Calu3 (cell line): Measurements from ENCODE around the gene PES1. TPM values are rescaled to one million over a fixed set of nuclear protein-coding genes. Genes with fewer than 3 reads are reported as not detected.
A peak's percentile ranks its signal among the peaks of the same experiment; 100 is the strongest.

Experiments
- BruUV-seq: library from RNA; stranded (reverse); fragments of 400-500 nt; replicated peaks from 2 replicates; lab custom pipeline; 2021; lab: Mats Ljungman, UMichigan
- CTCF ChIA-PET: fragments of 300-600 bp; sonication (Branson Sonifier 250); formaldehyde crosslinking; loops from one replicate; lab custom pipeline; 2022; ENCODE audit warnings: antibody characterized with exemption; lab: Charles Lee
- DNase-seq: peaks from one replicate; pipeline ENCODE4 v3.0.0; 2022
- H3K27ac Mint-ChIP-seq: one replicate; pipeline ENCODE4 v1.8.0; 2022; ENCODE audit warnings: mixed read lengths; ENCODE audit not compliant: unreplicated experiment
- H3K27me3 Mint-ChIP-seq: one replicate; pipeline ENCODE4 v1.8.0; 2022; ENCODE audit warnings: mixed read lengths; ENCODE audit not compliant: unreplicated experiment
- H3K36me3 Mint-ChIP-seq: one replicate; pipeline ENCODE4 v1.8.0; 2022; ENCODE audit warnings: mild to moderate bottlenecking, moderate library complexity, mixed read lengths; ENCODE audit not compliant: insufficient read depth, unreplicated experiment
- H3K4me1 Mint-ChIP-seq: one replicate; pipeline ENCODE4 v1.8.0; 2022; ENCODE audit warnings: mild to moderate bottlenecking, low read depth, mixed read lengths; ENCODE audit not compliant: unreplicated experiment
- H3K4me3 Mint-ChIP-seq: one replicate; pipeline ENCODE4 v1.8.0; 2022; ENCODE audit warnings: mild to moderate bottlenecking, low read depth, moderate library complexity, mixed read lengths; ENCODE audit not compliant: unreplicated experiment
- H3K9me3 Mint-ChIP-seq: one replicate; pipeline ENCODE4 v1.8.0; 2022; ENCODE audit warnings: low read depth, mixed read lengths; ENCODE audit not compliant: unreplicated experiment
- intact Hi-C: fragments of 100-400 bp; cut with micrococcal nuclease; formaldehyde crosslinking; loops from one replicate; pipeline ENCODE4 v1.10.0; 2022; ENCODE audit not compliant: unreplicated experiment
- total RNA-seq: library from RNA; stranded (reverse); gene quantifications from 2 replicates; pipeline ENCODE4 v1.2.3, GENCODE V29; 2022
- TF ChIP-seq, protein P1 (sequence below): fragments of 200-600 bp; IDR thresholded peaks from one replicate; pipeline ENCODE4 v1.8.0; 2022; ENCODE audit warnings: antibody characterized with exemption; ENCODE audit not compliant: unreplicated experiment

Gene PES1
- total RNA-seq, 1 experiment from 2014 or later: 98.9 TPM

DNA sequence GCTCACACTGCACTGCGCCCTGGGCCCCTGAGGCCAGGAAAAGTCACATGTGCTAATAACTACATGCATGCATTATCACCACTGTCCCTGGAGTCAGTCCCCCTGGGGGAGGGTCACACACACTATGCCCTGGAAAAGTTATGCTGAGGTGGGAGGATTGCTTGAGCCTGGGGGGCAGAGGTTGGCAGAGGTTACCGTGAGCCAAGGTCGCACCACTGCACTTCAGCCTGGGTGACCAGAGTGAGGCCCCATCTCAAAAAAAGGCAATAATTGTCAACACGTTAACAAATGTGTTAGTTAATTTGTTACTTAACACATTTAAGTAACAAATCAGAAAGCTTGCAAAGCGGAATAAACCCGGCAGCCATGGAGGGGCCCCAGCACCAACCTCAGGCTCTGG is 31.8 kb downstream of the PES1 start:
- TF ChIP-seq, protein P1, sequence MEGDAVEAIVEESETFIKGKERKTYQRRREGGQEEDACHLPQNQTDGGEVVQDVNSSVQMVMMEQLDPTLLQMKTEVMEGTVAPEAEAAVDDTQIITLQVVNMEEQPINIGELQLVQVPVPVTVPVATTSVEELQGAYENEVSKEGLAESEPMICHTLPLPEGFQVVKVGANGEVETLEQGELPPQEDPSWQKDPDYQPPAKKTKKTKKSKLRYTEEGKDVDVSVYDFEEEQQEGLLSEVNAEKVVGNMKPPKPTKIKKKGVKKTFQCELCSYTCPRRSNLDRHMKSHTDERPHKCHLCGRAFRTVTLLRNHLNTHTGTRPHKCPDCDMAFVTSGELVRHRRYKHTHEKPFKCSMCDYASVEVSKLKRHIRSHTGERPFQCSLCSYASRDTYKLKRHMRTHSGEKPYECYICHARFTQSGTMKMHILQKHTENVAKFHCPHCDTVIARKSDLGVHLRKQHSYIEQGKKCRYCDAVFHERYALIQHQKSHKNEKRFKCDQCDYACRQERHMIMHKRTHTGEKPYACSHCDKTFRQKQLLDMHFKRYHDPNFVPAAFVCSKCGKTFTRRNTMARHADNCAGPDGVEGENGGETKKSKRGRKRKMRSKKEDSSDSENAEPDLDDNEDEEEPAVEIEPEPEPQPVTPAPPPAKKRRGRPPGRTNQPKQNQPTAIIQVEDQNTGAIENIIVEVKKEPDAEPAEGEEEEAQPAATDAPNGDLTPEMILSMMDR: no peak

DNA sequence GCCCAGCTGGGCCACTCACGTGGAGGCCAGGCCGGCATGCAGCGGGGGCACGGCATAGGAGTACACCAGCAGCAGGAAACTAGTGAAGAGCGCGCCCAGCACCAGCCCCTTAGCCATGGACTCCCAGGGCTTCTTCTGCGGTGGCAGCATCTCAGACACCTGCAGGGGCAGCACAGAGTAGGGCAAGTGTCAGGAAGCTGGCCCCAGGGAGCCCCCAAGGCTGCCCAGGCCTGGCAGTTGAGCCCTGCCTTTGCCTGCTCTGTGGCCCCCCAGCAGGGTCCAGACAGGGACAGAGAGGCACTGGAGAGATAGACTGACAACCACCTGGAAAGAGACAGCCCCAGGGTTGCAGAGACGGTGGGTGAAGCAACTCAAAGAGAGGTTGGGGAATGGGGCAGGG is 34.5 kb downstream of the PES1 start:
- Mint-ChIP-seq H3K27me3 (no peaks in the 10 kb centered on the region), H3K36me3 (peaks cover 3% of the 10 kb centered on the region), H3K4me3 (no peak overlapping the region), H3K27ac (no peak overlapping the region), H3K4me1 (peaks cover 12% of the 10 kb centered on the region), H3K9me3 (no peaks in the 10 kb centered on the region)
- no TSS peak for BruUV-seq
- intact Hi-C loops: no loop called here
- DNase-seq: no peak
- TF ChIP-seq, protein P1: no peak
- CTCF ChIA-PET: no interaction called here

More for the DNA sequence above, 31.8 kb downstream of the PES1 start:
- BruUV-seq: no TSS peak
- intact Hi-C loops: no loop called here
- CTCF ChIA-PET: interaction anchor here (0.8 kb wide), 1 partner anchor 47 kb away, joined by 3 read pairs; the partner anchor contains the start of gene TCN2
- no peak for DNase-seq
- Mint-ChIP-seq H3K9me3 (no peaks in the 10 kb centered on the region), H3K4me3 (no peak overlapping the region), H3K27ac (no peak overlapping the region), H3K4me1 (peaks cover 12% of the 10 kb centered on the region), H3K27me3 (no peaks in the 10 kb centered on the region), H3K36me3 (peaks cover 3% of the 10 kb centered on the region)

DNA sequence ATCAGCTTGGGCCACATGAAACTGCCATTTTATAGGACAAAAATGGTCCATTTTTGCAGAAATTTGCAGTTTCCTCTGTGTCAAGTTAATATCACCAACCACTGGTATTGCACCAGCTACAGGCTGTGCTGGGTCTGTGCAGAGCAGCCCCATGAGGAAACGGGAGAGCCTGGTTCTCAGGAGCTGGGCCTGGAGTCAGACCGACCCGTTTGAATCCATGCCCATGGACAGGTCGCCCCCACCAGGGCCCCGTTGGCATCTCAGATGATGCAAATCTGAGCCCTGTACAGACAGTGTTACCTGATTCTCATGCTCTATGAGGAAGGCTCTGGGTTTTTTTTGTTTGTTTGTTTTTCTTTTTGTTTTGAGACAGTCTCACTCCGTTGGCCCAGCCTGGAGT is 35.3 kb downstream of the PES1 start:
- Mint-ChIP-seq H3K27me3 (no peaks in the 10 kb centered on the region), H3K36me3 (peaks cover 3% of the 10 kb centered on the region), H3K27ac (no peak overlapping the region), H3K4me1 (peaks cover 10% of the 10 kb centered on the region), H3K4me3 (no peak overlapping the region), H3K9me3 (no peaks in the 10 kb centered on the region)
- CTCF ChIA-PET: interaction anchor here (1.1 kb wide), 1 partner anchor 111 kb away, joined by 3 read pairs; no protein-coding TSS in a partner anchor
- DNase-seq: peak; percentile 32
- no TSS peak for BruUV-seq
- intact Hi-C loops: no loop called here
- TF ChIP-seq, protein P1: no peak

DNA sequence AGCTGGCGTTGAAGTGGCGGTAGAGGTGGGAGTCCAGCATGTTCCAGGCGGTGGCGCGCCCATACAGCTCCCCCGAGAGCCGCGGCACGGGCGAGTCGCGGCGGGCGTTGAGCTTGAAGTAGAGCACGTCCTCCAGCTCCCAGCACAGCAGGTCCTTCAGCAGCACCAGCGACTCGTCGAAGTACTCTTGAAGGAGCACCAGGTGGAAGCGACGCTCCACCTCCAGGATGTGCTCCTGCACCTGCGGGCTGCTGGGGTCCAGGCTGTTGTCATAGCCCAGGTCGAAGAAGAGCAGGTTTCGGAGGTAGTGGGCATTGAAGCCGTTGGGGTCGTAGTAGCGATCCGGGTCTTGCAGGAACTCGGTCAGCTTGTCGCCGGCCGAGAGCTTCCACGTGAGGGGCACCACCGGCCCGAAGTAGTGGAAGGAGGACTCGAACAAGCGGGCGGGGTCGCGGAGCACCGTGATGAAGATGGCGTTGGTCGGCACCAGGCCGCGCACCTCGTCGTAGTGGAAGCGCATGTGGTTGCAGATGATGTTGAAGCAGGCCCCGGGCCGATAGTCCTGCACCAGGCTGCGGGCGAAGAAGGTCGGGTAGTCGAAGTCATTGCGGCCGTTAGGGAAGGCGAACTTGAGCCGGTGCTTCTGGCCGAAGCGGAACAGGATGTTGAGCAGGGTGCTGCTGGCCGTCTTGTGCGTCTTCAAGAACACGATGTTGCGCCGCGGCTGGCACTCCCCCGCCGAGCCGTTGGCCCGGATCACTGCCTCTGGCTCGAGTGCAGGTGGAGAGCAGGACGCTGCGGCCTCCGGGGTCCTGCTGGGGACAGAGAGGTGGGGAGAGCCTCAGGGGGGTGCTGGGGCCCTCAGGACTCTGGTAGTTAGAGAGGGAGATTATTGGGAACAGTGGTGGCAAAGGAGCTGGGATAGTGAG is 36.2 kb downstream of the PES1 start:
- intact Hi-C loops: no loop called here
- TF ChIP-seq, protein P1: no peak
- Mint-ChIP-seq H3K27ac (no peak overlapping the region), H3K4me1 (peaks cover 1% of the 10 kb centered on the region), H3K9me3 (no peaks in the 10 kb centered on the region), H3K4me3 (no peak overlapping the region), H3K27me3 (no peaks in the 10 kb centered on the region), H3K36me3 (peaks cover 3% of the 10 kb centered on the region)
- no TSS peak for BruUV-seq
- DNase-seq: no peak
- CTCF ChIA-PET: interaction anchor here (1.1 kb wide), 1 partner anchor 110 kb away, joined by 3 read pairs; no protein-coding TSS in a partner anchor
